GM13976 (cell line): ENCODE data around the gene HTRA2.
A peak's percentile ranks its signal among the peaks of the same experiment; 100 is the strongest.
"Not testable (repeated sequence)": the region's sequence is repeated elsewhere in the genome, so short reads cannot be mapped to it uniquely, and the experiment has no call there.

Experiments
- DNase-seq: peaks from one replicate; pipeline ENCODE4 v3.0.0; 2012; ENCODE audit warnings: low spot score
- CTCF ChIP-seq: IDR thresholded peaks from 2 replicates; pipeline ENCODE4 v1.5.1; 2012; ENCODE audit warnings: borderline replicate concordance, mild to moderate bottlenecking; ENCODE audit not compliant: insufficient read depth; ENCODE audit errors: extremely low read depth, missing control alignments, control extremely low read depth
- in situ Hi-C: fragments of 300-500 bp; cut with MboI; formaldehyde crosslinking; loops from one replicate; pipeline ENCODE4 v1.12.0; 2022; ENCODE audit warnings: low sequenced_read_pairs, mixed read lengths, inconsistent platforms; ENCODE audit not compliant: unreplicated experiment

Gene HTRA2

GRCh38 chr2:74529357-74530238, at the start of gene HTRA2, which contains the start of gene AUP1:
HTRA2 (plus strand) TSS chr2:74529933; CDS start chr2:74530007, 74 bp downstream.
AUP1 (minus strand) TSS chr2:74529706; CDS start chr2:74529629, 77 bp downstream.
- in situ Hi-C loops: loop anchor here (10.0 kb wide), 1 partner anchor 55 kb away; no protein-coding TSS in a partner anchor
- TF ChIP-seq CTCF: no peak
- DNase-seq: peak; percentile 99

- TF ChIP-seq CTCF: no peak
- in situ Hi-C loops: loop anchor here (10.0 to 25.0 kb wide), 2 partner anchors 113 to 381 kb away; no protein-coding TSS in a partner anchor
- no peak for DNase-seq
Observed at GRCh38 chr2:74481431-74481830, 48.3 kb upstream of the HTRA2 start.

GRCh38 chr2:74481961-74482800, 47.6 kb upstream of the HTRA2 start:
- TF ChIP-seq CTCF: no peak
- in situ Hi-C loops: loop anchor here (10.0 to 25.0 kb wide), 2 partner anchors 113 to 380 kb away; no protein-coding TSS in a partner anchor
- DNase-seq: peak; percentile 73

- peak; percentile 94 for DNase-seq
- peak; percentile 95 for TF ChIP-seq CTCF
- in situ Hi-C loops: loop anchor here (10.0 to 25.0 kb wide), 2 partner anchors 112 to 379 kb away; no protein-coding TSS in a partner anchor
Observed at GRCh38 chr2:74482801-74483674, 46.7 kb upstream of the HTRA2 start, which contains the start of the genes CCDC142 and TTC31. CCDC142 (minus strand) TSS chr2:74482998; CDS start chr2:74482837, 161 bp downstream. TTC31 (plus strand) TSS chr2:74483081; CDS start chr2:74483096, 15 bp downstream.

GRCh38 chr2:74483675-74484164, 46.0 kb upstream of the HTRA2 start:
- DNase-seq: not testable (repeated sequence)
- in situ Hi-C loops: loop anchor here (10.0 to 25.0 kb wide), 2 partner anchors 111 to 379 kb away; no protein-coding TSS in a partner anchor

- in situ Hi-C loops: loop anchor here (10.0 to 25.0 kb wide), 2 partner anchors 109 to 376 kb away; no protein-coding TSS in a partner anchor
- TF ChIP-seq CTCF: no peak
- no peak for DNase-seq
Observed at GRCh38 chr2:74486141-74486540, 43.6 kb upstream of the HTRA2 start.
